ENCODE results near the gene DCAKD. TPM values are rescaled to one million over a fixed set of nuclear protein-coding genes. Genes with fewer than 3 reads are reported as not detected.

Gene DCAKD
- total RNA-seq, 1 donor from 2014 or later: 42.2 TPM

DNA sequence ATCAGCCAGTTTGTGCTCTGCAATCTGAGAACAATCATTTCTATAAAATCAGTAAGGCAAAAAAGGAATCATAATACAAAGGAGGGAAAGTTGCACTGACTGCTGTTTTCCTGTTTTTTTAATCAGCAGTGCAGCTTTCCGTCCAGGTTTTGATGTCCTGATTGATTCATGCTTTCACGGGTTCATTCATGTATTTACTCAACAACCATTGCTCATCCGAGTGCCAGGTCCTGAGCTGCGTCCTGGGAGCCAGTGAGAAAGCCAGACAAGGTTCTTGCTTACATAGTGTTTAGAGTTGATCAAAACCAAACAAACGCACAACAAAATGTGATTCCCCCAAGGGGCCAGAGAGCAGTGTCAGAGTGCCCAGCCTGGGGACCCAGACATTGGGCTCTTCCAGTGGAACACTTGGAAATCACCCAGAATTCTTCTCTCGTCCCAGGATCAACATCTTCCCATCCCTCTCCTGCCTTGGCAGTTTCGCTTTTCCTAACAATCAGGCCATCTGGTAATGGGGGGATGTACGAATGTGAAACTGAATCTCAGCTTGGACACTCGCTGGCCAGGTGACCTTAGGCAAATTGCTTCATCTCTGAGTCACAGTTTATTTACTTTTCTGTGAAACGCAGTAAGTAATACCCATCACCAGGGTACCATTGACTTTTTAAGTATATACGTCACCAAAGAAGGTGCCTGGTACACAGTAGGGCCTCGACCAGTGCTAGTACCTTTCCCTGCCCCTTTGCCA, 70.0 kb downstream of the DCAKD start:
- no peak overlapping the region for H3K27ac Mint-ChIP-seq (ENCODE audit: unreplicated experiment)
- no peaks in the 10 kb centered on the region for H3K9me3 Mint-ChIP-seq (ENCODE audit: unreplicated experiment)
- H3K27me3 Mint-ChIP-seq (ENCODE audit: unreplicated experiment): peaks cover 17% of the 10 kb centered on the region
- H3K36me3 Mint-ChIP-seq (ENCODE audit: unreplicated experiment): no peaks in the 10 kb centered on the region
- H3K4me1 Mint-ChIP-seq (ENCODE audit: unreplicated experiment): peaks cover 11% of the 10 kb centered on the region
- TF ChIP-seq, protein P1, sequence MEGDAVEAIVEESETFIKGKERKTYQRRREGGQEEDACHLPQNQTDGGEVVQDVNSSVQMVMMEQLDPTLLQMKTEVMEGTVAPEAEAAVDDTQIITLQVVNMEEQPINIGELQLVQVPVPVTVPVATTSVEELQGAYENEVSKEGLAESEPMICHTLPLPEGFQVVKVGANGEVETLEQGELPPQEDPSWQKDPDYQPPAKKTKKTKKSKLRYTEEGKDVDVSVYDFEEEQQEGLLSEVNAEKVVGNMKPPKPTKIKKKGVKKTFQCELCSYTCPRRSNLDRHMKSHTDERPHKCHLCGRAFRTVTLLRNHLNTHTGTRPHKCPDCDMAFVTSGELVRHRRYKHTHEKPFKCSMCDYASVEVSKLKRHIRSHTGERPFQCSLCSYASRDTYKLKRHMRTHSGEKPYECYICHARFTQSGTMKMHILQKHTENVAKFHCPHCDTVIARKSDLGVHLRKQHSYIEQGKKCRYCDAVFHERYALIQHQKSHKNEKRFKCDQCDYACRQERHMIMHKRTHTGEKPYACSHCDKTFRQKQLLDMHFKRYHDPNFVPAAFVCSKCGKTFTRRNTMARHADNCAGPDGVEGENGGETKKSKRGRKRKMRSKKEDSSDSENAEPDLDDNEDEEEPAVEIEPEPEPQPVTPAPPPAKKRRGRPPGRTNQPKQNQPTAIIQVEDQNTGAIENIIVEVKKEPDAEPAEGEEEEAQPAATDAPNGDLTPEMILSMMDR (IDR thresholded peaks at IDR 0.05): no peak
- no peak overlapping the region for H3K4me3 Mint-ChIP-seq (ENCODE audit: unreplicated experiment)
- no peak for DNase-seq (ENCODE audit: extremely low spot score, unreplicated experiment)

GRCh38 chr17:44979426-44979995, 71.9 kb downstream of the DCAKD start:
- TF ChIP-seq, protein P1 (IDR thresholded peaks at IDR 0.05): no peak
- no peak for DNase-seq (ENCODE audit: extremely low spot score, unreplicated experiment)
- H3K4me1 Mint-ChIP-seq (ENCODE audit: unreplicated experiment): peaks cover 11% of the 10 kb centered on the region
- H3K27me3 Mint-ChIP-seq (ENCODE audit: unreplicated experiment): peaks cover 26% of the 10 kb centered on the region
- no peaks in the 10 kb centered on the region for H3K9me3 Mint-ChIP-seq (ENCODE audit: unreplicated experiment)
- no peak overlapping the region for H3K4me3 Mint-ChIP-seq (ENCODE audit: unreplicated experiment)
- H3K36me3 Mint-ChIP-seq (ENCODE audit: unreplicated experiment): no peaks in the 10 kb centered on the region
- H3K27ac Mint-ChIP-seq (ENCODE audit: unreplicated experiment): no peak overlapping the region

DNA sequence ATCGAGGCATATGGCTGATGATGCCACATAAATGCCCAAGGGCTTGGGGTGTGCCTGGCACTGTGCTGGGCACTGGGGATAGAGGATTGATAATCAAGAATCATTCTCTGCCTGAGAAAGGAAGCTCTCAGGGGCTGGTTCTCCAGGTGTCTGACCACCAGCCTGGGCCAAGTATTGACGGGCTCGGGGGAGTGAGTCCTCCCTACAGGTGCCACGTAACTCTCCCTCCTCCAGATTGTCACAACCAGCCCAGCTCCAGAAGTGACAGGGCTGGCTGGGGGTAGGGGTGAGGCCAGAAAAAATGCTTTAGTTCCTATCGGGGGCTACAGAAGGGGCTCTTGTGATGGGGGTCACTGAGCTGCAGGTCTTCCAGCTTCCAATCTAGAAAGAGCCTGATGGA, 72.6 kb downstream of the DCAKD start:
- no peak overlapping the region for H3K27ac Mint-ChIP-seq (ENCODE audit: unreplicated experiment)
- peaks cover 11% of the 10 kb centered on the region for H3K4me1 Mint-ChIP-seq (ENCODE audit: unreplicated experiment)
- H3K27me3 Mint-ChIP-seq (ENCODE audit: unreplicated experiment): peaks cover 26% of the 10 kb centered on the region
- TF ChIP-seq, protein P1 (IDR thresholded peaks at IDR 0.05): no peak
- DNase-seq (ENCODE audit: extremely low spot score, unreplicated experiment): no peak
- no peaks in the 10 kb centered on the region for H3K36me3 Mint-ChIP-seq (ENCODE audit: unreplicated experiment)
- no peaks in the 10 kb centered on the region for H3K9me3 Mint-ChIP-seq (ENCODE audit: unreplicated experiment)
- no peak overlapping the region for H3K4me3 Mint-ChIP-seq (ENCODE audit: unreplicated experiment)

GRCh38 chr17:44977814-44978550, 73.5 kb downstream of the DCAKD start:
- Mint-ChIP-seq H3K4me1 (ENCODE audit: unreplicated experiment) (peaks cover 11% of the 10 kb centered on the region), H3K27ac (ENCODE audit: unreplicated experiment) (no peak overlapping the region), H3K27me3 (ENCODE audit: unreplicated experiment) (peaks cover 26% of the 10 kb centered on the region), H3K9me3 (ENCODE audit: unreplicated experiment) (no peaks in the 10 kb centered on the region), H3K4me3 (ENCODE audit: unreplicated experiment) (no peak overlapping the region), H3K36me3 (ENCODE audit: unreplicated experiment) (no peaks in the 10 kb centered on the region)
- no peak for DNase-seq (ENCODE audit: extremely low spot score, unreplicated experiment)
- TF ChIP-seq, protein P1 (IDR thresholded peaks at IDR 0.05): no peak

DNA sequence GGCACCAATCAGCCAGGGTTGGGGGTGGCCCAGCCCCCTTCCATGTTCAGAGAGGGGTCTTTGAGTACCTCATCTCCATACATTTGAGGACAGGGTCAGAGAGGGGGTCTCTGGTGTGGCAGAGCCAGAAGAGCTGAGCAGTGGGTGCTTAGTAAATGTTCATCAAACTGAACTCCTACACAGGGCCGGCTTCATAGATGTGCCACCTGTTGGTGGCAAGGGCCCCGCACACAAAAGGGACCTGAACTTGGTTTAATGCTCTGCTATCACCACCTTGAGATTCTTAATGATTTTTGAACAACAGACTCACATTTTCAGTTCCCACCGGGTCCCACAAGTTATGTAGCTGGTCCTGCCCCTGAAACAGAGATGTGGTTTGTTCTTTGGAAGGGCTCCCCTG, 74.4 kb downstream of the DCAKD start:
- Mint-ChIP-seq H3K27ac (ENCODE audit: unreplicated experiment) (no peak overlapping the region), H3K27me3 (ENCODE audit: unreplicated experiment) (peaks cover 26% of the 10 kb centered on the region), H3K4me1 (ENCODE audit: unreplicated experiment) (peaks cover 11% of the 10 kb centered on the region), H3K4me3 (ENCODE audit: unreplicated experiment) (no peak overlapping the region), H3K9me3 (ENCODE audit: unreplicated experiment) (no peaks in the 10 kb centered on the region), H3K36me3 (ENCODE audit: unreplicated experiment) (no peaks in the 10 kb centered on the region)
- DNase-seq (ENCODE audit: extremely low spot score, unreplicated experiment): no peak
- TF ChIP-seq, protein P1 (IDR thresholded peaks at IDR 0.05): no peak
